ENCODE measurements around the gene PACRG. TPM values are rescaled to one million over a fixed set of nuclear protein-coding genes. Genes with fewer than 3 reads are reported as not detected.

PACRG gene
- total and polyA plus RNA-seq, 2 of the 4 experiments (the other 2 are of a cell fraction), result not detected

DNA sequence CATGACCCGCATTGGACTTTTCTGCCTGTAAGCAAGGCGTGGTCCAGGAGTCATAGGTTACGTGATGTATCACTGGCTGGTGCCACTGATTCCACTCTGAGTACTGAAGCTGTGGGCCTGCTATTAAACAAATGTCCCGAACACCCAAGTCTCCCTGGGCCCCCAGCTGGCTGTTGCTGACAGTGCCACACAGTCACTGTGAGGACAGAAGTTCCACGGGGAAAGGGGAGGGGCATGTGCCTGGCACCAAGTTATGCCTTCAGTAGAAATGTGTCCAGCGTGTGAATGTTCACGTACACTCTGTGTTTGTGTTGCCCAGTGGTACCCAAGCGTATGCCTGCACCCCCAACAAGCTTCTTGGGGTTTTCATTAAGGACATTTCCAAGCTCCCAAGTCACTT lies 515.3 kb downstream of the PACRG start:
- no peak overlapping the region for H3K4ac ChIP-seq (ENCODE audit: low read depth, low read length)
- no peak for ATAC-seq (ENCODE audit: low read depth)

More for the DNA sequence above, 515.3 kb downstream of the PACRG start:
- POLR2A ChIA-PET (ENCODE audit: unreplicated experiment), result no interaction called here
- Histone ChIP-seq H3K4me2 (ENCODE audit: low read depth, low read length) (no peak overlapping the region), H3K36me3 (ENCODE audit: control insufficient read depth, insufficient read depth, low read length) (no peaks in the 10 kb centered on the region), H3K4me1 (ENCODE audit: control insufficient read depth, insufficient read depth, low read length) (no peaks in the 10 kb centered on the region), H3K18ac (ENCODE audit: low read depth, low read length) (no peak overlapping the region), H3K23ac (ENCODE audit: low read depth, low read length) (no peak overlapping the region), H3K27me3 (ENCODE audit: control insufficient read depth, insufficient read depth, low read length) (no peaks in the 10 kb centered on the region), H4K91ac (ENCODE audit: insufficient read depth, low read depth, low read length) (no peak overlapping the region), H2BK120ac (ENCODE audit: low read depth, low read length) (no peak overlapping the region), H2AFZ (replicated peaks; ENCODE audit: low read length, poor library complexity) (no peak overlapping the region), H3K4me3 (ENCODE audit: insufficient read depth, low read depth, low read length) (no peak overlapping the region), H3K9me1 (ENCODE audit: insufficient read depth, low read length) (no peaks in the 10 kb centered on the region), H2BK5ac (ENCODE audit: low read depth, low read length, poor library complexity, severe bottlenecking) (no peak overlapping the region), H2AK5ac (ENCODE audit: low read depth, low read length) (no peak overlapping the region), H4K5ac (ENCODE audit: low read depth, low read length) (no peak overlapping the region), H2BK15ac (ENCODE audit: low read depth, low read length) (no peak overlapping the region), H4K20me1 (ENCODE audit: insufficient read depth, low read length) (no peaks in the 10 kb centered on the region), H3K79me1 (ENCODE audit: low read depth in 1 of 2, low read length in 2 of 2) (no peaks in the 10 kb centered on the region), H3K14ac (replicated peaks; ENCODE audit: low read depth, low read length) (no peak overlapping the region), H2AK9ac (replicated peaks; ENCODE audit: low read depth, low read length, poor library complexity) (no peak overlapping the region), H4K8ac (ENCODE audit: low read depth in 2 of 2, low read length in 2 of 2) (no peak overlapping the region), H2BK20ac (ENCODE audit: low read depth, low read length) (no peak overlapping the region), H3K27ac (ENCODE audit: insufficient read depth, low read length) (no peak overlapping the region), H3K9me3 (ENCODE audit: control insufficient read depth, insufficient read depth, low read length) (peaks cover 17% of the 10 kb centered on the region), H3K56ac (ENCODE audit: extremely low read depth, insufficient read depth, low read length) (no peak overlapping the region), H3K9ac (ENCODE audit: low read depth, low read length) (no peak overlapping the region)
- DNase-seq, result no peak
- TF ChIP-seq CHD1 (IDR thresholded peaks at IDR 0.05; ENCODE audit: low read depth, low read length) (no peak), RCOR1 (IDR thresholded peaks at IDR 0.05; ENCODE audit: insufficient replicate concordance, low read length) (no peak), FOS (IDR thresholded peaks at IDR 0.05; ENCODE audit: low read depth, low read length) (no peak), RFX5 (IDR thresholded peaks at IDR 0.05; ENCODE audit: low read depth, low read length) (no peak)
- CTCF ChIA-PET, result no interaction called here
- intact Hi-C loops (cut with micrococcal nuclease), result no loop called here
- BruUV-seq (replicated peaks), result no TSS peak
- WGBS, 2 experiments (ENCODE audit: extremely low coverage in 2 of 2, insufficient read length in 1 of 2), result 80% methylated on average over 3 of the region's 8 CpGs; no CpG with 5 or more reads in 1 of the 2 experiments
- dilution Hi-C loops (cut with HindIII; ENCODE audit: low sequenced_read_pairs, unreplicated experiment), result no loop called here
- in situ Hi-C loops (cut with MboI; ENCODE audit: low sequenced_read_pairs), result no loop called here
